Panc1 (cell line): Measurements from ENCODE around the gene TCF3. TPM values are rescaled to one million over a fixed set of nuclear protein-coding genes. Genes with fewer than 3 reads are reported as not detected.

ENCODE experiments used
- ATAC-seq: fragments of 200-7000 bp; cut with Tn5 transposase; 2 replicates; pipeline ENCODE4 v1.9.1; 2020; ENCODE audit warnings: mild to moderate bottlenecking, moderate library complexity
- BruUV-seq: library from RNA; stranded (reverse); fragments of 400-500 nt; replicated peaks from 2 replicates; lab custom pipeline; 2021; lab: Mats Ljungman, UMichigan
- CTCF ChIA-PET: fragments of 300-600 bp; sonication (Branson Sonifier 250); formaldehyde crosslinking; loops from one replicate; lab custom pipeline; 2022; ENCODE audit warnings: antibody characterized with exemption; lab: Charles Lee
- POLR2A ChIA-PET: fragments of 300-600 bp; sonication (Branson Sonifier 250); formaldehyde crosslinking; loops from one replicate; lab custom pipeline; 2022; ENCODE audit warnings: antibody characterized with exemption; lab: Charles Lee
- DNase-seq: peaks from one replicate; pipeline ENCODE4 v3.0.0-alpha.2; 2010; ENCODE audit warnings: low read depth, low spot score
- H3K27ac ChIP-seq: 2 replicates; pipeline ENCODE4 v1.5.1; 2011; ENCODE audit warnings: mild to moderate bottlenecking, low read length, inconsistent platforms
- H3K27me3 ChIP-seq: fragments of 200-500 bp; sonication (Bioruptor generic); 2 replicates; pipeline ENCODE4 v1.6.0; 2014; ENCODE audit warnings: low read length, inconsistent platforms; ENCODE audit not compliant: control insufficient read depth, insufficient read depth
- H3K36me3 ChIP-seq: fragments of 200-500 bp; sonication (Bioruptor generic); 2 replicates; pipeline ENCODE4 v1.5.1; 2014; ENCODE audit warnings: inconsistent platforms, mild to moderate bottlenecking, low read length, moderate library complexity; ENCODE audit not compliant: control insufficient read depth, insufficient read depth
- H3K4me1 ChIP-seq: 2 replicates; pipeline ENCODE4 v1.5.1; 2011; ENCODE audit warnings: inconsistent platforms, mild to moderate bottlenecking, low read length, moderate library complexity; ENCODE audit not compliant: control insufficient read depth, insufficient read depth
- H3K4me3 ChIP-seq, 2 experiments: 2 replicates each; pipeline ENCODE4 v1.5.1; 2011 to 2012; ENCODE audit warnings: low read depth in 2 of 2, low read length in 2 of 2, mild to moderate bottlenecking in 2 of 2, inconsistent platforms in 1 of 2, moderate library complexity in 1 of 2
- H3K9me3 ChIP-seq: fragments of 200-500 bp; sonication (Bioruptor generic); 2 replicates; pipeline ENCODE4 v1.5.1; 2014; ENCODE audit warnings: low read depth, mild to moderate bottlenecking, inconsistent platforms, low read length, moderate library complexity; ENCODE audit not compliant: control insufficient read depth, insufficient read depth
- POLR2AphosphoS5 ChIP-seq: IDR thresholded peaks from 2 replicates; pipeline ENCODE4 v1.6.1; 2012; ENCODE audit warnings: mild to moderate bottlenecking, low read depth, low read length, moderate library complexity
- SIN3A ChIP-seq: IDR thresholded peaks from 2 replicates; pipeline ENCODE4 v1.6.1; 2012; ENCODE audit warnings: low read depth, mild to moderate bottlenecking, low read length, moderate library complexity, borderline replicate concordance; ENCODE audit not compliant: insufficient read depth
- TCF7L2 ChIP-seq: IDR thresholded peaks from 2 replicates; pipeline ENCODE4 v1.6.1; 2011; ENCODE audit warnings: mild to moderate bottlenecking, low read depth, low read length, inconsistent platforms
- in situ Hi-C: cut with HindIII; loops from 2 replicates; pipeline ENCODE4 v1.10.0; 2016; ENCODE audit warnings: low sequenced_read_pairs, low pct_unique_long_range_greater_than_20kb
- intact Hi-C: fragments of 100-400 bp; cut with micrococcal nuclease; formaldehyde crosslinking; loops from one replicate; pipeline ENCODE4 v1.10.0; 2022; ENCODE audit not compliant: unreplicated experiment
- total RNA-seq: library from RNA; stranded (reverse); gene quantifications from one replicate; pipeline ENCODE4 v1.2.1, GENCODE V29; 2021; ENCODE audit not compliant: unreplicated experiment
- TF ChIP-seq, protein P1 (sequence below), 2 experiments: IDR thresholded peaks; 2 replicates each; pipeline ENCODE4 v1.6.1; 2011 to 2012; ENCODE audit warnings: low read depth in 2 of 2, control low read depth in 1 of 2, low read length in 1 of 2, mild to moderate bottlenecking in 1 of 2, moderate library complexity in 1 of 2; ENCODE audit not compliant: insufficient read depth in 1 of 2
- TF ChIP-seq, protein P2 (sequence below): fragments of 450-650 bp; IDR thresholded peaks from 2 replicates; pipeline ENCODE4 v1.5.1; 2017; ENCODE audit warnings: mild to moderate bottlenecking

Gene TCF3
- total RNA-seq, 1 experiment from 2014 or later, result 175 TPM

DNA sequence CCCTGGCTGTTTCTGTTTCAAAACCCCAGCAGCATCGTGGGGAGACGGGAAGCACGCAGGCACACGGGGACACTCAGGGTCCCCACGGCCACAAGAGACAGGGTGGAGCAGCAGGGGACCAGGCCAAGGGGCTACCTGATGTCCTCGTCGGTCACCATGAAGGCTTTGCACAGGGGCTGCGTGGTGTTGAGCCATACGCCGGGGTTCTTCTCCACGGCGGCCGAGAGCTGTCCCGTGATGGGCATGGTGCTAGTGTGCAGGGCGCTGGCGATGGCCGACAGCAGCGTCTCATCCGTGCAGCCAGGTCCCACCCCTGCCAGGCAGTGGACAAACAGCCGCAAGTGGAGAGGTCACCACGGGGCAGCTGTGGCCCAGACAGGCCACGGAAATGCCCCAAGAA lies 71.5 kb downstream of the TCF3 start:
- Histone ChIP-seq H3K4me1 (no peaks in the 10 kb centered on the region), H3K9me3 (no peaks in the 10 kb centered on the region), H3K27ac (no peak overlapping the region), H3K4me3 (no peak overlapping the region), H3K27me3 (no peaks in the 10 kb centered on the region), H3K36me3 (no peaks in the 10 kb centered on the region)
- POLR2A ChIA-PET, result no interaction called here
- CTCF ChIA-PET, result no interaction called here
- BruUV-seq, result no TSS peak
- TF ChIP-seq, protein P1, sequence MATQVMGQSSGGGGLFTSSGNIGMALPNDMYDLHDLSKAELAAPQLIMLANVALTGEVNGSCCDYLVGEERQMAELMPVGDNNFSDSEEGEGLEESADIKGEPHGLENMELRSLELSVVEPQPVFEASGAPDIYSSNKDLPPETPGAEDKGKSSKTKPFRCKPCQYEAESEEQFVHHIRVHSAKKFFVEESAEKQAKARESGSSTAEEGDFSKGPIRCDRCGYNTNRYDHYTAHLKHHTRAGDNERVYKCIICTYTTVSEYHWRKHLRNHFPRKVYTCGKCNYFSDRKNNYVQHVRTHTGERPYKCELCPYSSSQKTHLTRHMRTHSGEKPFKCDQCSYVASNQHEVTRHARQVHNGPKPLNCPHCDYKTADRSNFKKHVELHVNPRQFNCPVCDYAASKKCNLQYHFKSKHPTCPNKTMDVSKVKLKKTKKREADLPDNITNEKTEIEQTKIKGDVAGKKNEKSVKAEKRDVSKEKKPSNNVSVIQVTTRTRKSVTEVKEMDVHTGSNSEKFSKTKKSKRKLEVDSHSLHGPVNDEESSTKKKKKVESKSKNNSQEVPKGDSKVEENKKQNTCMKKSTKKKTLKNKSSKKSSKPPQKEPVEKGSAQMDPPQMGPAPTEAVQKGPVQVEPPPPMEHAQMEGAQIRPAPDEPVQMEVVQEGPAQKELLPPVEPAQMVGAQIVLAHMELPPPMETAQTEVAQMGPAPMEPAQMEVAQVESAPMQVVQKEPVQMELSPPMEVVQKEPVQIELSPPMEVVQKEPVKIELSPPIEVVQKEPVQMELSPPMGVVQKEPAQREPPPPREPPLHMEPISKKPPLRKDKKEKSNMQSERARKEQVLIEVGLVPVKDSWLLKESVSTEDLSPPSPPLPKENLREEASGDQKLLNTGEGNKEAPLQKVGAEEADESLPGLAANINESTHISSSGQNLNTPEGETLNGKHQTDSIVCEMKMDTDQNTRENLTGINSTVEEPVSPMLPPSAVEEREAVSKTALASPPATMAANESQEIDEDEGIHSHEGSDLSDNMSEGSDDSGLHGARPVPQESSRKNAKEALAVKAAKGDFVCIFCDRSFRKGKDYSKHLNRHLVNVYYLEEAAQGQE (IDR thresholded peaks at IDR 0.05; ENCODE audit: insufficient read depth in 1 of 2, low read depth in 2 of 2, low read length in 1 of 2), result no peak
- TF ChIP-seq SIN3A (no peak), POLR2AphosphoS5 (no peak), TCF7L2 (no peak)
- TF ChIP-seq, protein P2, sequence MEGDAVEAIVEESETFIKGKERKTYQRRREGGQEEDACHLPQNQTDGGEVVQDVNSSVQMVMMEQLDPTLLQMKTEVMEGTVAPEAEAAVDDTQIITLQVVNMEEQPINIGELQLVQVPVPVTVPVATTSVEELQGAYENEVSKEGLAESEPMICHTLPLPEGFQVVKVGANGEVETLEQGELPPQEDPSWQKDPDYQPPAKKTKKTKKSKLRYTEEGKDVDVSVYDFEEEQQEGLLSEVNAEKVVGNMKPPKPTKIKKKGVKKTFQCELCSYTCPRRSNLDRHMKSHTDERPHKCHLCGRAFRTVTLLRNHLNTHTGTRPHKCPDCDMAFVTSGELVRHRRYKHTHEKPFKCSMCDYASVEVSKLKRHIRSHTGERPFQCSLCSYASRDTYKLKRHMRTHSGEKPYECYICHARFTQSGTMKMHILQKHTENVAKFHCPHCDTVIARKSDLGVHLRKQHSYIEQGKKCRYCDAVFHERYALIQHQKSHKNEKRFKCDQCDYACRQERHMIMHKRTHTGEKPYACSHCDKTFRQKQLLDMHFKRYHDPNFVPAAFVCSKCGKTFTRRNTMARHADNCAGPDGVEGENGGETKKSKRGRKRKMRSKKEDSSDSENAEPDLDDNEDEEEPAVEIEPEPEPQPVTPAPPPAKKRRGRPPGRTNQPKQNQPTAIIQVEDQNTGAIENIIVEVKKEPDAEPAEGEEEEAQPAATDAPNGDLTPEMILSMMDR, result no peak
- in situ Hi-C loops, result no loop called here
- DNase-seq, result no peak
- no peak for ATAC-seq
- intact Hi-C loops, result no loop called here

- in situ Hi-C loops (no loop called here), intact Hi-C loops (no loop called here)
- Histone ChIP-seq H3K4me3 (no peak overlapping the region), H3K27ac (no peak overlapping the region), H3K9me3 (no peaks in the 10 kb centered on the region), H3K4me1 (no peaks in the 10 kb centered on the region), H3K27me3 (no peaks in the 10 kb centered on the region), H3K36me3 (no peaks in the 10 kb centered on the region)
- no peak for DNase-seq
- ChIA-PET POLR2A (no interaction called here), CTCF (no interaction called here)
- TF ChIP-seq POLR2AphosphoS5, result no peak
- TF ChIP-seq, protein P1 (IDR thresholded peaks at IDR 0.05; ENCODE audit: insufficient read depth in 1 of 2, low read depth in 2 of 2, low read length in 1 of 2), result no peak
- TF ChIP-seq, protein P2, result no peak
- no peak for TF ChIP-seq TCF7L2
- TF ChIP-seq SIN3A, result no peak
- BruUV-seq, result no TSS peak
- ATAC-seq, result no peak
These were observed 72.0 kb downstream of the TCF3 start for GRCh38 chr19:1580382-1580781.
